ENCODE results near the gene DPH1. TPM values are rescaled to one million over a fixed set of nuclear protein-coding genes. Genes with fewer than 3 reads are reported as not detected.

DPH1 gene
- total RNA-seq, 4 donors from 2014 or later: 36.8 to 53.1 (median 37.6) TPM

GRCh38 chr17:2075336-2076086 is 45.6 kb downstream of the DPH1 start:
- TF ChIP-seq CTCF (IDR thresholded peaks at IDR 0.05): no peak
- DNase-seq (ENCODE audit: low spot score) (no peak), ATAC-seq (ENCODE audit: low FRiP score) (peak; percentile 63)

GRCh38 chr17:2076087-2076984 is 46.4 kb downstream of the DPH1 start:
- no peak for ATAC-seq (ENCODE audit: low FRiP score)
- no peak for DNase-seq (ENCODE audit: low spot score)
- TF ChIP-seq CTCF (IDR thresholded peaks at IDR 0.05): no peak

- no peak for TF ChIP-seq CTCF (IDR thresholded peaks at IDR 0.05)
- ATAC-seq (ENCODE audit: low FRiP score): no peak
- no peak for DNase-seq (ENCODE audit: low spot score)
These were observed 47.1 kb downstream of the DPH1 start for GRCh38 chr17:2077040-2077439.

GRCh38 chr17:2081564-2081963 is 51.6 kb downstream of the DPH1 start:
- ATAC-seq (ENCODE audit: low FRiP score) (no peak), DNase-seq (ENCODE audit: low spot score) (no peak)
- no peak for TF ChIP-seq CTCF (IDR thresholded peaks at IDR 0.05)

GRCh38 chr17:2082003-2082781 is 52.2 kb downstream of the DPH1 start:
- DNase-seq (ENCODE audit: low spot score): no peak
- ATAC-seq (ENCODE audit: low FRiP score): no peak
- no peak for TF ChIP-seq CTCF (IDR thresholded peaks at IDR 0.05)

- DNase-seq (ENCODE audit: low spot score) (no peak), ATAC-seq (ENCODE audit: low FRiP score) (peak; percentile 6)
- no peak for TF ChIP-seq CTCF (IDR thresholded peaks at IDR 0.05)
These were observed 53.7 kb downstream of the DPH1 start for GRCh38 chr17:2083613-2084035.

Data from omental fat pad (tissue), 4 donors.